SH-SY5Y (cell line): ENCODE results near the gene MSI2.

ENCODE experiments used
- GATA2 ChIP-seq: IDR thresholded peaks from 2 replicates; pipeline ENCODE4 v1.6.1; 2011; ENCODE audit warnings: mild to moderate bottlenecking, low read depth, low read length
- GATA3 ChIP-seq: IDR thresholded peaks from 2 replicates; pipeline ENCODE4 v1.6.1; 2011; ENCODE audit warnings: low read depth, mild to moderate bottlenecking, low read length, moderate library complexity

MSI2 gene

DNA sequence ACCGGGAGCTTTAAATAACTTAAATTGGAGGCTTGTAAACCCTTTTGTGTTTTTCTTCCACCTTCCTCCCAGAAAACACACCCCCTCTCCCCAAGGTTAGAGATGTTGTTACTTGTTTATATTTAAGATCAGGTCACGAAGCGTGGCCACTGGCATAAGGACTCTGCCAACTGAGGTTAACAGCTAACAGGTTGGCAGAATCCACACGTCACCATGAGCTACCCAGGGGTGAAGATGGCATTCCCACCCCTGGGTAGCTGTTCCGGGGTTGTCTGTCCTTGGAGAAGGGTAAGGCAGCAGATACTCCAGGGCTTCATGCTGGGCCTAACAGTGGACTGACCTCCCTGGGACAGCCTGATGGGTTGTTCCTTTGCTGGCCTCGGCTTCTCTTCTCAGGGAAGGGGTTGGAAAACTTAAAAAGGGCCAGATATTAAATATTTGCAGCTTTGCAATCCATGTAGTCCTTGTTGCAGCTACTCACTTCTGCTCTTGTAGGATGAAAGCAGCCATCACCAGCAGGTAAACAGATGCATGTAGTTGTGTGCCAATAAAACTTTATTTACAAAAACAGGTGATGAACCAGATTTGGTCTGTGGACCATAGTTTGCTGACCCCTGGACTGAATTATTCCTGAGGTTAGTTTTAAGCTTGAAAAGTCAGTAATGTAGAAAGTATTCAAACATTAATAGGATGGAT is 148.6 kb downstream of the MSI2 start:
- TF ChIP-seq GATA2 (no peak), GATA3 (no peak)

DNA sequence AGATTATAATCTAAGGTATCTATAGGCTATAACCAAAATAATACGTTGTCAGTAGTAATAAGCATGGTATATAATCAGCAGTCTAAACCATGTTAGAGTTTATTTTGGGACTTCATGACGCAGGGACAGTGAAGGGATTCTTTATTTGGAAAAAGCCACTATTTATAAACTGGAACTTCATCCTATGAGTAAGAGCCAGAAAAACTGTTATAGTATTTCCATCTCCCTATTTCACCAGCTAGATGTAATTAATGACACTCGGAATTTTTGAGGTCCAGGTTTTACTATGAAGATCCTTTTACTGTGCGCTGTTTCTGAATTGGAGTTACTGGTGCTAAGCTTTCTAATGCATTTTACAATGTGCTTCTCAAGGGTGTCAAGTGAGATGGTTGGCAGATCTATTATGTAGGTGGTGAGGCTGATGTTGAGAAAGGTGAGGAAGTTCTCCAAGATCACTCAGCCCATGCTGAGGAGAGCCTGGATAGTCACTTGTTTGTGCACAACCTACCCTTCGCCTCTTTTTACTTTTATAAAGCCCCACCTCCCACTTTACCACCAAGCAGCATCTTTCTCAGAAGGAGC is 149.3 kb downstream of the MSI2 start:
- TF ChIP-seq GATA2 (no peak), GATA3 (no peak)

DNA sequence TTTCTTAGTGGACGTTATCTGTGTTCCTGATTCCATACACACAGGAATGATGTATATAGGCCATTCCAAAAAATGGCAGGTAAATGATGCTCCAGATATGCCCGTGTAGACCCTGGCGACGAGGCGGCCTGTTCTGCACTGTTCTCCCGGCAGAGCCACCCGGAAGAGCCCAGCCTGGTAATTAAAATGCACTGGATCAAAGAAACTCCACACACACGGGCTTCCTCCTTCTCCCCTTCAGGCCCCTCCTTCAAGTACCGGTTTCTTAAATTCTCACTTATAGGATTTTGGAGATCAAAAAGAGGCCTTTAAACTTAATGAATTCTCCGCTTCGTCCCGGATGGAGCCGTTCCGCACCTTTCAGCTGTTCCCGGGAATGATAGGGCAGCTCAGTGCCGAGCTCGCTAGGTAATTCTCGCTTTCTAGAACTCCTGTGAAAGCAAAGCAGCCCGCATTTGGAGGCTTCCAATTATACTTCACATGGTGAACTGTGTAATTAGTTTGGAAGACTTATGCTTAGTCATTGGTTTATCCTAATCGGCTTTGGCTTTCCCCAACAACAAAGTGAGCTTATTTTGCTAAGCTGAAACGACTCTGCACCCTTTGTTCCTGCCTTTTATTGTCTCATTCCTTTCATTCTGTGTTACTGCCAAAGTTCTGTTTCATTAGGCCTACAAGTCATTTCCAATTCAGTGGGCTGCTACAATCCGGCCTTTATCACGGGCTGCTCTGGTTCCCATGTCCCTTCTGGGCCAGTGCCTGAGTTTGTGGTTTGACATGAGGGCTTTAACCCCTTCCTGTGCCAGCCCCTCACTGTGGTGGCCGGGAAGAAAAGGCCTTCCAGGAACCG is 150.0 kb downstream of the MSI2 start:
- no peak for TF ChIP-seq GATA3
- TF ChIP-seq GATA2 = no peak

DNA sequence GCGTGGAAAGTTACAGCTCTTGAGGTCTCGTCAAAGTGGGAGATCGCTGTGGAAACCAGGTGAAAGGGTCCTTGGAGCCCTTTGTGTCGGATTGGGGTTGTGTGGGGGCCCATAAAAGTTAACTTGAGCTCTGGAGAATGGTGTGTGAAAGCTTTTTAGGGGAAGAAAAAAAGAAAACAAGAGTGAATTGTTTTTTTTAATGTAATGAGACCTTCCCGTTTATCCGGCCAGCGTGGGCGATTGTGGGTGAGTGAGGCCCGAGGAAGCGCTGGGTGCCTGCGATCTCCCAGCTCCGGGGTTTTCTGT is 150.6 kb downstream of the MSI2 start:
- TF ChIP-seq GATA3 (no peak), GATA2 (no peak)

DNA sequence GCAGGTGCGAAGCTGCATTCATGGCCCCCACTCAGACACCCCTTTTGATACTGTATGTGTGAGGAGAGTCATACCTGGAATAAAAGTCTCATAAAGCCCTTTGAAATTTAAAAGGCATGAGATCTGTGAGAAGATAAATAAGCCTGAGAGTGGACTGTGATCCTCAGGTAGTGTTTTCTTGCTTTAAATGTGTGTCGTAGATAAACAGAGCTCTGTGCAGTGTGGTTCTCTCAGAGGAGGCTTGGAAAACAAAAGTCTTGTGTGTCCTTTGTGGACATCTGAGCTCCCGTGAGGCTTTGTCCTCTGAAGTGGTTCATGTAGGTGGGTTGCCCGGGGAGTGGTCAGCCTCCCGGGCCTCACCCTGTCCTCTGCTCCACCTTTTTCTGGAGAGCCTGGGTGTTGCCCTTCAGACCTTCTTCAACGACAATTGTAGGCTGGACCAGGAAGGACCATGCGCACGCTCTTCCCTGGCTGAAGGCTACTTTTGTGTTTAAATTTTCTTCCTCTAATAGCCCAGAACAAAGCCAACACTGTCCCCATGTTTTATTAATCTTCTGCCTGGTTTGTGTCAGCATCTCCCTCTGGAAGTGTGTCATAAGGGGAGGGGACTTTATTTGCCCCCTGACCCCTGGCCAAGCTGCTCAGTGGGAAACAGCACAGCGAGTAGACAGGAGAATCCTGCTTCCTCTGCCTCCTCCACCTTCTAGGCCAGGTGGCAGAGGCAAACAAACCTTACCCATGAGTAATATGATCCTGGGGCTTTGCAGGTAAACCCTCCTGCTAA is 151.2 kb downstream of the MSI2 start:
- TF ChIP-seq GATA3 (no peak), GATA2 (peak; percentile 25; the same call in 1 of the 2 replicates)

DNA sequence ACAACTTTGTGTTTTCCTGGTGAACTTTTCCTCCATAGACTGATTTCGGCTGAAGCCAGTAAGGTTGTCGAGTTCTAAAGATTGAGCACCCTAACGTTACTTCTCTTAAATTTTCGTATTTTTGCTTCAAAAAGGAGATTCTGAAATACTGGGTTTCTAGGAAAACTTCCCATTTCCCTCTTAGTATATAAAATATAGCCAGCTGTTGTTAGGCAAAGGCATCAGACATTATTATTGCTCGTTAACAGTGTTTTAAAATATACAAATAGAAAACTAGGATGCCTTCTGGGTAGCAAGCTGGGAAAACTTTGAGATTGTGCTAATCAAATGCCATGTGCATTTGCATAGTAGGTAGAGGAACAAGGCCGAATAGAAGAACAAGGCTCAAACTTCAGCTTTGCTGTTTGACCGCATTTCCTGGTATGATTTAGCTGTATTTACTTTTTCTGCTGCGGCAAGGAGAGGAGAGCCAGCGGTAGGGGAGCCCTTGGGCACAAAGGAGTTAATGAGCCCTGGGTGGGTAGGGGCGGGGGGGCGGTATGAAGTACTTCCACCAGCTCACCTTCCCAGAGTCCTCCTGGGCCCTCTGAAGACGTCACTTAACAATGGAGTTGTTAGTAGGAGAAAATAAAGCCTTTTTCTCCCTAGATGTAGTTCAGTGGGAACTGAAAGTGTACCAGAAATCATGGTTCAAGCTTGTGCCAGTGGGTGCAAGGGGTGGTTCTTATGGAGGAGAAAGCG is 151.9 kb downstream of the MSI2 start:
- TF ChIP-seq GATA3 (no peak), GATA2 (no peak)

DNA sequence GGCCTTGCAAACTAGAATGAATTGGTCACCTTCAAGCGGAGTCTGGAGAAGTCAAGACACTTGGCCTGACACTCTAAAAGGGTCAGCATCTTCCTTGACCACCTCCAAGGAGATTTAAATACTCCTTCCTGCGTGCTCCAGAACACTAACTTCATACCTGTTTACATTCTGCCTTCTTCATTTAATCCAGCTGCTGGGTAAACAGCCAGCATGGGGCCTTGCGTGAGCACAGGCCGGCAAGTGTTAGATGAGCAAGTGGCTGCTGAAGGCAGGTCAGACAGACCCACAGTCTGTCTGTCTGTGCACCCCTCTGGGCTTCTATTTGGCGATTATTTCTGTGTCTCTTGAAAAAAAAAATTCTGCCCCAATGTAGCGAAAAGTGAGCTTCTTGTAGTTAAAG is 153.8 kb downstream of the MSI2 start:
- TF ChIP-seq GATA2 = no peak
- TF ChIP-seq GATA3 = no peak

DNA sequence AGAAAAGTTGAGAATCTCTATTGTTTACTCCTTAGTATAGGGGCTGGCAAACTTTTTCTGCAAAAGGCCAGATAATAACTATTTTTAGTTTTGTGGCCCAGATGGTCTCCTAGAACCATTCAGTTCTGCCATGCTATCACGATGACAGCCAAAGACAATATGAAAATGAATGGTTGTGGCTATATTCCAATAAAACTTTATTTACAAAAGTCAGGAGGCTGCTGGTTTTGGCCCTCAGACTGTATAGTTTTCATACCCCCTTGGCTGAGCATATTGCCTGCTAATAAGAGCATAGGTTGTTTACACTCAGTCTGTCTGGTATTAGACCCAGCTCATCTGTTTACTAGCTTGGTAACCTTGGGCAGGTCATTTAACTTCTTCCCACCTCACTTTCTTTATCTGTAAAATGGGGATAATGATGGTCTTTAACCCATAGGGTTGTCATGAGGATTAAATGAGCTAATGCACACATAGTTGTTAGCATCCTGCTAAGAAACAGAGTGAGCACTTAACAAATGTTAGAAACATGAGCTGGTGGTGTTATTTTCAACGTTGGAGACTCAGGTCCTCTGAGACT is 156.3 kb downstream of the MSI2 start:
- TF ChIP-seq GATA3 = no peak

DNA sequence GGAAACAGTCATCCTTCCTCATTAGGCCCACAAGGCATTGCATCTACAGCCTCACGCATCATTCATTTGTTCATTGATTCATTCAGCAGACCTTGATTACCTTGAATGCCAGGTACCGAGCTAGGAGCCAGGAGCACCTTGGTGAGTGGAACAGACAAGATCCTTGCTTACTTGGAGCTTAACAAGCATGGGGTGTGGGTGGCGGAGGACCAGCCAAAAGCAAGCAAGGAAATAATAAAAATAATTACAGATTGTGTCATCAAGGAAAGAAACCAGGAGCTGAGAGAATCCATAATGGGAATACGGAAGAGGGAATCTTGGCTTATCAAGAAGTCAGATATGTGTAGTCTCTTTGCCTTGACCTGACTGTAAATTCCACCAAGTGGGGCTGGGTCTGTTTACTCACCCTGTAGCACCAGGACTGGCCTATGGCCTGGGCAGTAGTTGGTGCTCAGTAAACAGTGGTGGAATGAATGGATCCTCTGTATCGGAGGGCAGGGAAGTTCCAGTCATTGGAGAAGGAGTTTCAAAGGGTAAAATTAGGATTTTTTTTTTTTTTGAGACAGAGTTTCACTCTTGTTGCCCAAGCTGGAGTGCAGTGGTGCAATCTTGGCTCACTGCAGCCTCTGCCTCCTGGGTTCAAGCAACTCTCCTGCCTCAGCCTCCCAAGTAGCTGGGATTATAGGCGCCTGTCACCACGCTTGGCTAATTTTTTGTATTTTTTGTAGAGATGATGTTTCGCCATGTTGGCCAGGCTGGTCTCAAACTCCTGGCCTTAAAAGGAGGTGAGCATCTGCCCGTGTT is 157.7 kb downstream of the MSI2 start:
- no peak for TF ChIP-seq GATA3

DNA sequence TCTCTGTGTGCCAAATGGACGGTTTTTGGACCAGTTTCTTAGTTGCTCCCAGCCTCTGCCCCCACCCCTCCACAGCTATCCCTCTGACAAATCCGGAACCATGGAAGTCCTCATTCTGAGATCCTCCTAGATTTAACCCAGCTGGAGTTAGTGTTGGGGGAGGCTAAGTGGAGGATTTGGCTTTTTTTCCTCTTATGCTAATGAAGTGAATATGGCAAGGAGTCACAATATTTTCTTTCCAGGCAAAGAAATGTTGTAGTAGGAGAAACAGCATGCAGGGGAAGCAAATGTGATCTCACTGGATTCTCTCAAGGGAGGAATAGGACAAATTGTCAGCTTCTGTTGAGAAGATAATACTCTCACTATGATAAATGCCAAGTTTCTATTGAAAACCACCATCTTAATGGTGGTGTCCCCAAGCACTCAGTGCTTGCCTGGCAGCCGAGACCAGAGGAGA is 159.5 kb downstream of the MSI2 start:
- no peak for TF ChIP-seq GATA2

DNA sequence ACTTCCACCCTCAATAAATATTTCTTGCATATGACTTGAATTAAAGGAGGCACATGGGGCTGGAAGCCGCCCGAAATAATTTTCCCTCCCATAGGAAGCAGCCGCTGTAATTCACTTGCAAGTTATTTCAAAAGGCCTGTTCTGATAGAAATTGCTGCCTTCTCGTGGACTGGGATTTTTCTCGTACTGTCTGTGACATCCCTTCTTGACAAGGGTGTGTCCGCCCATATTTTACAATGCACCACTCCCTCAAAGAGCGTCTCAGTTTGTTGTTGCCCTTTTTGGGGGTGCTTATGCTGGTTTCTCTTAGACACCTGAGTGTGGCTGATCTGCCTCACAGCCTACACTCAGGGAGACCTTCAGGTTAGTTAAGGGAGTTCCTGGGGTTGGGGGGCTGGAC is 160.0 kb downstream of the MSI2 start:
- no peak for TF ChIP-seq GATA2
- TF ChIP-seq GATA3 = no peak

DNA sequence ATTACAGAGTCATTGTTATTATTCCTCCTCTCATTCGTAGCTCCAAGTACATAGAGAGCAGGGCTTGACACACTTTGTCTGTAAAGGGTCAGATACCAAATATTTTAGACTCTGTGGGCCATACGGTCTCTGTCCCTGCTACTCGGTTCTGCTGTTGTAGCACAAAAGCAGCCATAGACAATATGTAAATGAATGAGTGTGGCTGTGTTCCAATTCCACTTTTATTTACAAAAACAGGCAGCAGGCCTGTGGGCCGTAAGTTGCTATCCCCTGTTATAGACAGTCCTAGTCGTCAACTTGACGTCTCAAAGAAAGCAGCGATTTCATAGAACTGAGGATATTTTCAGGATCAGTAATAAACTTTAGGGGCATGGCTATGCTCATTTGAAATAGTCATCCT is 161.6 kb downstream of the MSI2 start:
- TF ChIP-seq GATA2 = no peak
- no peak for TF ChIP-seq GATA3

DNA sequence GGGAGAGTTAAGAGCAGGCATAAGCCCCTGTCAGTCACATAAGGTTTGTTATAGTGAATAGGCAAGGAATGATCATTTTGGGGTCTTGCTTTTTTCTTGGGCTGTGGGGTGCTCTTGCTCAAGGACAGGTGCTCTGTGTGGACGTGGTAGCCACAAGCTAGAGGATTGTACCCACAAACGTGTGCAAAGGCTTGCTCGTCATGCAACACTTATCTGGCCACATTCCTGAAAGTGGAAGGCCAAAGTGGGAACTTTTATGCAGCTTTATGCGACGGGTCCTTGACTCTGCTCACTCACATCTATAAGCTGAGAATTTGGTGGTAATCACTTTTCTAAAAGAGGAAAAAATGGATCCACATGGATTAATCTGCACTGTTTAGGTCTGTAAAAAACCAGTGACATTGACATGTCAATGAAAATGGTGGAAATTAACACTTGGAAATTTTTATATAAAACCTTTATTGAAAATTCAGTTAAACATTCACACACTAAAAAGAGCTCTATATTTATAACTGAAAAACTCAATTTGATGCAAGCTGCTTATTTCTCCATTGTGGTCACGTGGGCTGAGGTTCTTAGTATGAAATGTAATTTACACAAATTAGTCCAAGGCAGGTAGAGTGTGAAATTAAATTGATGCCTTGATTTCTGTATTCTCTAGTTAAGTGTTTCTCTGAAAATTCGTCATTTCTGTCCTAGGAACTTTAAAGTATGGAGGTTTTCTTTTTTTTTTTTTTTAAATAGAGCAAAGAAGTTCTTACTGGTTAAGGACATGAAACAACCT is 162.3 kb downstream of the MSI2 start:
- TF ChIP-seq GATA2 (no peak), GATA3 (no peak)
